Smooth muscle cell (in vitro differentiated cells): Measurements from ENCODE around the gene SULT1C4. TPM values are rescaled to one million over a fixed set of nuclear protein-coding genes. Genes with fewer than 3 reads are reported as not detected.

ENCODE experiments used
- DNase-seq: peaks from one replicate; lab custom pipeline; 2025; ENCODE audit not compliant: unreplicated experiment; lab: John Stamatoyannopoulos, UW
- H2AFZ ChIP-seq: fragments of 200-600 bp; sonication (generic); 2 replicates; pipeline ENCODE4 v1.6.0; 2016; ENCODE audit warnings: antibody characterized with exemption, low read depth, mild to moderate bottlenecking
- H3F3A ChIP-seq: fragments of 200-600 bp; sonication (generic); 2 replicates; pipeline ENCODE4 v1.6.0; 2017; ENCODE audit warnings: antibody characterized with exemption, low read depth
- H3K27ac ChIP-seq: fragments of 200-600 bp; sonication (generic); 2 replicates; pipeline ENCODE4 v1.5.1; 2016; ENCODE audit warnings: low read depth, mild to moderate bottlenecking
- H3K27me3 ChIP-seq: fragments of 200-600 bp; sonication (generic); 2 replicates; pipeline ENCODE4 v1.6.1; 2016; ENCODE audit warnings: low read depth, mild to moderate bottlenecking
- H3K36me3 ChIP-seq: fragments of 200-600 bp; sonication (generic); 2 replicates; pipeline ENCODE4 v1.5.1; 2016; ENCODE audit warnings: low read depth
- H3K4me1 ChIP-seq: fragments of 200-600 bp; sonication (generic); 2 replicates; pipeline ENCODE4 v1.5.1; 2016; ENCODE audit warnings: low read depth
- H3K4me2 ChIP-seq: fragments of 200-600 bp; sonication (generic); 2 replicates; pipeline ENCODE4 v1.6.0; 2016; ENCODE audit warnings: mild to moderate bottlenecking
- H3K4me3 ChIP-seq: fragments of 200-600 bp; sonication (generic); 2 replicates; pipeline ENCODE4 v1.5.1; 2016; ENCODE audit warnings: mild to moderate bottlenecking
- H3K79me2 ChIP-seq: fragments of 200-600 bp; sonication (generic); 2 replicates; pipeline ENCODE4 v1.6.0; 2016; ENCODE audit warnings: low read depth, mild to moderate bottlenecking
- H3K9ac ChIP-seq: fragments of 200-600 bp; sonication (generic); 2 replicates; pipeline ENCODE4 v1.6.0; 2016; ENCODE audit warnings: low read depth
- H3K9me3 ChIP-seq: fragments of 200-600 bp; sonication (generic); replicated peaks from 2 replicates; pipeline ENCODE4 v1.5.1; 2016; ENCODE audit warnings: low read depth
- H4K20me1 ChIP-seq: fragments of 200-600 bp; sonication (generic); 2 replicates; pipeline ENCODE4 v1.6.0; 2016; ENCODE audit warnings: low read depth
- WGBS: methylation state at CpG from one replicate; pipeline ENCODE4 v1.1.7; 2016; ENCODE audit warnings: low lambda C conversion rate; 5-methylcytosine and 5-hydroxymethylcytosine counted together
- polyA plus RNA-seq: library from polyadenylated mRNA; unstranded; fragments of >200 nt; fragmentation: Nextera tagmentation; extraction: Ambion mirVana; gene quantifications from 2 replicates; pipeline ENCODE4 v1.2.1, GENCODE V29; 2016
- total RNA-seq: library from RNA; depleted of rRNA; stranded (reverse); fragments of >200 nt; gene quantifications from 2 replicates; pipeline ENCODE4 v1.2.3, GENCODE V29; 2014
- TF ChIP-seq, protein P1 (sequence below): fragments of 200-600 bp; sonication (generic); IDR thresholded peaks from 2 replicates; pipeline ENCODE4 v1.5.1; 2017; ENCODE audit warnings: borderline replicate concordance, mild to moderate bottlenecking, antibody characterized with exemption; ENCODE audit not compliant: insufficient read depth, poor library complexity, severe bottlenecking

The SULT1C4 gene
- total and polyA plus RNA-seq, 2 experiments from 2014 or later, result 4.7 to 9.2 TPM

DNA sequence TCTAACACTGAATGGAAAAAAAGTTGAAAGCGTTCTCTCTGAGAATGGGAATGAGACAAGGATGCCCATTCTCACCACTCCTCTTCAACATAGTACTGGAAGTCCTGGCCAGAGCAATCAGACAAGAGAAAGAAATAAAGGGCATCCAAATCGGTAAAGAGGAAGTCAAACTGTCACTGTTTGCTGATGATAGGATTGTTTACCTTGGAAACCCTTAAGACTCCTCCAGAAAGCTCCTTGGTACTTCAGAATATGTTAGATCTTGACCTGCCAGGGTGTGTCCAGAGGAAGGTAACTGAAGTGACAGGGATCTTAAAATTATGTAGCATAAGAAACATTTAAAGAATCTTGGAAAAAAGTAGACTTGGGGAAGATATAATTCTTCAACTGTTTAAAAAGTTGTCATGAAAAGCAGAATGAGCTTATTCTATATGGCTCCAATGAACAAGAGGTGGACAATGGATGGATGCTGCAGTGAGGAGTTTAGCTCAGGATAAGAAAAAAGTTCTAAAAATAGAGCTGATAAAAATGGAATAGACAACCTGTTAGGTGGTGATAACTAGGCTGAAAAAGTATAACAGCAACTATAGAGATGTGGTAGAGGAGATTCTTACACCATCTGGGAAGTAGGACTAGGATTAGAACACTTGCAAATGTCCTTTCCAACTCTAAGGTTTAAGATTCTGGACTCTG, 16.8 kb upstream of the SULT1C4 start:
- Histone ChIP-seq H3K4me3 (no peak overlapping the region), H3K27ac (no peak overlapping the region), H2AFZ (no peak overlapping the region), H3K9me3 (no peaks in the 10 kb centered on the region), H4K20me1 (no peaks in the 10 kb centered on the region), H3K4me2 (no peak overlapping the region), H3F3A (no peaks in the 10 kb centered on the region), H3K9ac (no peak overlapping the region), H3K4me1 (no peaks in the 10 kb centered on the region), H3K79me2 (no peaks in the 10 kb centered on the region), H3K36me3 (no peaks in the 10 kb centered on the region), H3K27me3 (no peaks in the 10 kb centered on the region)
- 73% methylated on average over 2 of the region's 2 CpGs for WGBS
- TF ChIP-seq, protein P1, sequence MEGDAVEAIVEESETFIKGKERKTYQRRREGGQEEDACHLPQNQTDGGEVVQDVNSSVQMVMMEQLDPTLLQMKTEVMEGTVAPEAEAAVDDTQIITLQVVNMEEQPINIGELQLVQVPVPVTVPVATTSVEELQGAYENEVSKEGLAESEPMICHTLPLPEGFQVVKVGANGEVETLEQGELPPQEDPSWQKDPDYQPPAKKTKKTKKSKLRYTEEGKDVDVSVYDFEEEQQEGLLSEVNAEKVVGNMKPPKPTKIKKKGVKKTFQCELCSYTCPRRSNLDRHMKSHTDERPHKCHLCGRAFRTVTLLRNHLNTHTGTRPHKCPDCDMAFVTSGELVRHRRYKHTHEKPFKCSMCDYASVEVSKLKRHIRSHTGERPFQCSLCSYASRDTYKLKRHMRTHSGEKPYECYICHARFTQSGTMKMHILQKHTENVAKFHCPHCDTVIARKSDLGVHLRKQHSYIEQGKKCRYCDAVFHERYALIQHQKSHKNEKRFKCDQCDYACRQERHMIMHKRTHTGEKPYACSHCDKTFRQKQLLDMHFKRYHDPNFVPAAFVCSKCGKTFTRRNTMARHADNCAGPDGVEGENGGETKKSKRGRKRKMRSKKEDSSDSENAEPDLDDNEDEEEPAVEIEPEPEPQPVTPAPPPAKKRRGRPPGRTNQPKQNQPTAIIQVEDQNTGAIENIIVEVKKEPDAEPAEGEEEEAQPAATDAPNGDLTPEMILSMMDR, result no peak
- no peak for DNase-seq

DNA sequence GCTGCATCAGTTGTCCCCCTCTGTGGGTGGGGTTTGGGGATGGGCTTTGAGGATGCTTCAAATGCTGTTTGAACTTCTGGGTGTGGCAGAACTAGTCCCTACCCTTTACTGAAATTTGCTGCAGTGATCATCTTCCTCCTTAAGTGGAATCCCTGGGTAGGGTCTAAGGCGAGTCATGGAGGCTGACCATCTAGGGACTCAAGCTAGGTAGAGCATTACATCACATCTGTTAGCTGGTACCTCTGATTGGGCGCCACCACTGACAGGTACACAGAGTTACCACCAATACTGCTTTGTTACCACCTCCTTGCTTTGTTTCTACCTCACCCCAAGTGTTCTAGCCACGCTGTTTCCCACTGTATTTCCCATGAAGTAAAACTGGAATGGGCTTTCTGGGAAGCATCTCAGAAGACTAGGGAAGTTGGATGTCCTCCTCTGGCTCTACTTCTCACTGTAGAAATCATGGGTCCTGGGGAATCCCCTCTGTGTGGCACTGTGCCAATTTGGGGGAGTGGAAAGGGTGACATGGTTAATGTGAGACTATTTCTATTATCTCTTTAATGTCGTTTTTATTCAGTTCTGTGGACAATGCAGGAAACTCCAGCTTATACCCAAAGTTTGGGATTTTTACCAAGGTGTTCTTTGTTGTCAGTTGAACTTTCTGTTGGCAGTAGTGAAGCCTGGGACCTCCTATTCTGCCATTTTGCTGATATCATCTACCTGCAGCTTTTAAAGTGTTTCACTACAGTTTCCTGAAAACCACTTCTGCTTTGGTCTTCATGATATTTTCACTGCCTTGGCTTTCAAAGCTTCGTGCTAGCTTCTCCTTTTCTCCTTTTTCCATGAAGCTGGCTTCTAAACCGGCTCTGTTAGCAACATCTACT, 14.5 kb upstream of the SULT1C4 start:
- no peaks in the 10 kb centered on the region for H3F3A ChIP-seq
- H3K27ac ChIP-seq, result peak overlapping the region; percentile 72

DNA sequence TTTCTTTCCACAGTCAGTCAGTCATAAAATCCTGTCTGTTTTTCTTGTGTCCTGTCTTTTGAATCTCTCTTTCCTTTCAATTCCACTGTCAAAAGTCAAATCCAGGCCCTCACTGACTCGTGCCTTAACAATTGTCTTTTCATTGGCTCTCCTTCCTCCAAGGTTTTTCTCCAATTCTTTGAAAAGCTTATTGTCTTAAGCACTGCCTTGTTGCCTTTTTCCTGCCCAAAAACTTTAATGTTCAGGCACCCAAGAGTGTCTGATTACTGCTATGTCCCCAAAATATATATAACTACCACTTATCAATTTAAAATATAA, 13.9 kb upstream of the SULT1C4 start:
- peak overlapping the region; percentile 72 for H3K27ac ChIP-seq
- peak overlapping the region; percentile 27 for H3K9ac ChIP-seq
- no peaks in the 10 kb centered on the region for H3F3A ChIP-seq
- no peaks in the 10 kb centered on the region for H3K4me1 ChIP-seq
- WGBS, result 44% methylated on average over 1 of the region's 1 CpG
- no peak overlapping the region for H3K4me2 ChIP-seq
- TF ChIP-seq, protein P1, result no peak
- no peak overlapping the region for H3K4me3 ChIP-seq
- H3K79me2 ChIP-seq, result no peaks in the 10 kb centered on the region
- no peaks in the 10 kb centered on the region for H3K9me3 ChIP-seq
- H4K20me1 ChIP-seq, result no peaks in the 10 kb centered on the region
- H2AFZ ChIP-seq, result no peak overlapping the region
- DNase-seq, result no peak
- H3K27me3 ChIP-seq, result no peaks in the 10 kb centered on the region
- H3K36me3 ChIP-seq, result no peaks in the 10 kb centered on the region

More for the DNA sequence above, 14.5 kb upstream of the SULT1C4 start:
- H3K27me3 ChIP-seq, result no peaks in the 10 kb centered on the region
- no peak for DNase-seq
- no peaks in the 10 kb centered on the region for H4K20me1 ChIP-seq
- TF ChIP-seq, protein P1, result no peak
- no peak overlapping the region for H3K4me2 ChIP-seq
- H3K4me1 ChIP-seq, result no peaks in the 10 kb centered on the region
- 93% methylated on average over 6 of the region's 6 CpGs for WGBS
- no peak overlapping the region for H3K4me3 ChIP-seq
- H3K9ac ChIP-seq, result peak overlapping the region; percentile 27
- H3K9me3 ChIP-seq, result no peaks in the 10 kb centered on the region
- H3K36me3 ChIP-seq, result no peaks in the 10 kb centered on the region
- no peak overlapping the region for H2AFZ ChIP-seq
- no peaks in the 10 kb centered on the region for H3K79me2 ChIP-seq
